Duodenal mucosa (tissue), 2 donors: Measurements from ENCODE around the gene LRRFIP1.
A peak's percentile ranks its signal among the peaks of the same experiment; 100 is the strongest.

Experiments
- H3K27ac ChIP-seq: one replicate; pipeline ENCODE4 v1.7.0; 2013; ENCODE audit warnings: low read depth, low read length
- H3K27me3 ChIP-seq, 2 donors: one replicate each; pipeline ENCODE4 v1.7.0; 2013; ENCODE audit warnings: low read length in 2 of 2, control low read depth in 1 of 2; ENCODE audit not compliant: insufficient read depth in 2 of 2, control insufficient read depth in 1 of 2
- H3K36me3 ChIP-seq, 2 donors: one replicate each; pipeline ENCODE4 v1.7.0; 2013; ENCODE audit warnings: low read length in 2 of 2, control low read depth in 1 of 2; ENCODE audit not compliant: insufficient read depth in 2 of 2, control insufficient read depth in 1 of 2
- H3K4me1 ChIP-seq, 2 donors: one replicate each; pipeline ENCODE4 v1.7.0; 2013; ENCODE audit warnings: low read length in 2 of 2, control low read depth in 1 of 2; ENCODE audit not compliant: insufficient read depth in 2 of 2, control insufficient read depth in 1 of 2
- H3K4me3 ChIP-seq, 2 donors: one replicate each; pipeline ENCODE4 v1.7.0; 2013; ENCODE audit warnings: low read length in 2 of 2, low read depth in 1 of 2
- H3K9ac ChIP-seq, 2 donors: one replicate each; pipeline ENCODE4 v1.7.0; 2013; ENCODE audit warnings: low read length in 2 of 2, low read depth in 1 of 2
- H3K9me3 ChIP-seq, 2 donors: one replicate each; pipeline ENCODE4 v1.7.0; 2013; ENCODE audit warnings: low read length in 2 of 2, control low read depth in 1 of 2; ENCODE audit not compliant: control insufficient read depth in 1 of 2

Gene LRRFIP1

DNA sequence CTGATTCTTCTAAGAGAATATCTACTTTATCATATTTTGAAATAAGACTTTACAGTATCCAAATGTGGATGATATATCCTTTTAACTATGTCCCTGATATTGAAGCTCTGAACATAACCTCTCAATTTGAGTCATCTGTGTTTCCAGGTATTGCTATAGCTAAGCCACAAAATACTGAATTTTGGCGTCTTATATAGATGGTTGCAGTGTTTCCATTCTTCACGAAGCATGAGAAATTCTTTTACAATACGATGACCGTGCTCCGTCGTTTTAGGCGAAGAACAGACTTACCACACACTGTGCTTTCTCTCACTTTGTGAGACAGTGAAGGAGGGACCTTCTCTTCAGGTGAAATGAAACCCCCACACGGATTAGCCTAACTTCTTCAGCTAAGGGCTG is 45.3 kb downstream of the LRRFIP1 start:
- H3K9me3 ChIP-seq = no peaks in the 10 kb centered on the region
- no peak overlapping the region for H3K9ac ChIP-seq
- no peak overlapping the region for H3K27ac ChIP-seq
- H3K4me3 ChIP-seq = no peak overlapping the region
- no peaks in the 10 kb centered on the region for H3K27me3 ChIP-seq
- peaks cover 33 to 47% of the 10 kb centered on the region in 2 donors for H3K4me1 ChIP-seq
- no peaks in the 10 kb centered on the region for H3K36me3 ChIP-seq

DNA sequence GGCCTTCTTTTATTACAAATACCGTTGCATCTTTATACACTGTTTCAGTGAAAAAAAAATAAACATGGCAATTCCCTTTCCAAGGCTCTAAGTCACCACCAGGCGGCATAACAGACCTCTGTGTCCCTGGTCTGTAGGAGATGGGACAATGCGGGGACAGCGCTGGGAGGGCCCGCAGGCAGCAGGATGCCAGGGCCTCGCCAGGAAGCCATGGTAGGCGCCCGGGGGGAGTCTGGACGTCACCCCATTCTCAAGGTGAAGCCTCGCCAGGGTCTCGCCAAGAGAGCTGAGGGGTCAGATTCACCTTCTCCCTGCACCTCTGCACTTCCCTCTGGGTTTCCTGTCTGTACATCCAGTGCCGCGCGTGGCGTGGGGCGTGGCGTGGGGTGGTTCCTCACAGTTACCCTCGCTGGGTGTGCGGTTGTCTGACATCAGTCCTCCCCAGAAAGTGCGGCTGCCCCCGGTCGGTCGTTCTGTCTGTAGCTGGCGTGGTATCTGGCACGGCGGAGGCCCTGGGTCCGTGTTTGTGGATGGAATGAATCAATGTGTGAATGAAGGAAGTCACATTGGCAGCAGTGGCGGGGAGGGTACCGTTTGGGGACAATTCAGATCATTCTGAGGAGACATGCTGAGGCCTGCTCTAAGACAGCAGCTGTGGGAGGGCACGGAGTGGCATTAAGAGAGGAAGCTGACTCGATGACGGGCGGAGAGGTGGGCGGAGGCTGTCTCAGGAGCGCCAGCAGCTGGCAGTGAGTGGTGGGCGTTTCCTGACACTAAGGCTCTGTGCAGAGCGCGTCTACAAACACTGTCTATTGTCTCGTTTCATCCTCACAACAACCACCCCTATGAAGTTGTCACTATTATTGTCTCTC is 46.0 kb downstream of the LRRFIP1 start:
- H3K27ac ChIP-seq = no peak overlapping the region
- no peaks in the 10 kb centered on the region for H3K9me3 ChIP-seq
- H3K4me3 ChIP-seq = peak overlapping the region; percentile 59
- H3K9ac ChIP-seq = peak overlapping the region in 1 of 2 donors; percentile 33
- no peaks in the 10 kb centered on the region for H3K27me3 ChIP-seq
- H3K36me3 ChIP-seq = no peaks in the 10 kb centered on the region
- peaks cover 39 to 52% of the 10 kb centered on the region in 2 donors for H3K4me1 ChIP-seq

GRCh38 chr2:237674731-237675276 is 47.4 kb downstream of the LRRFIP1 start:
- Histone ChIP-seq H3K9ac (peak overlapping the region; percentile 23 to 58), H3K27ac (peak overlapping the region; percentile 40), H3K27me3 (no peaks in the 10 kb centered on the region), H3K9me3 (no peaks in the 10 kb centered on the region), H3K4me3 (peak overlapping the region; percentile 54 to 59), H3K4me1 (peaks cover 44 to 46% of the 10 kb centered on the region in 2 donors), H3K36me3 (no peaks in the 10 kb centered on the region)

DNA sequence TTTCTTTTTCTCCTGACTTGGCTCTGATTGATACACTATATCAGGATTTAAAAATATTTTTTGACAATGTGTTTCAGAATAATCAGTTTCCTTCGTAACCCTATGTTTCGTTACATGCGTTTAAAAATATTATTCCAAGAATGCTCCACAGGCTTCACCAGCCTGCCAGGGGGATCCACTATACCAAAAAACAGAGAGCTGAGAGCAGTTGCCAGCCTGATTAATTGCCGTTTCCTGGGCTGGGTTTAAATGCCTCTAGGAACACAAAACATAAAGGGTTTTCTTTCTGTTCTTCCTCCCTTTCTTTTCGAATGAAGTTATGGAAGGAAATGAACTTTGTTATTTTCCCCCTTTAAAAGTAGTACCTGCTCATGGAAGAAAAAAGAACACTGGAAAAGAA is 47.9 kb downstream of the LRRFIP1 start:
- no peaks in the 10 kb centered on the region for H3K36me3 ChIP-seq
- no peaks in the 10 kb centered on the region for H3K27me3 ChIP-seq
- H3K27ac ChIP-seq = peak overlapping the region; percentile 40
- H3K9ac ChIP-seq = peak overlapping the region in 1 of 2 donors; percentile 58
- peaks cover 39 to 41% of the 10 kb centered on the region in 2 donors for H3K4me1 ChIP-seq
- peak overlapping the region; percentile 54 to 59 for H3K4me3 ChIP-seq
- H3K9me3 ChIP-seq = no peaks in the 10 kb centered on the region

GRCh38 chr2:237680702-237681478 is 53.5 kb downstream of the LRRFIP1 start:
- H3K4me3 ChIP-seq = no peak overlapping the region
- no peaks in the 10 kb centered on the region for H3K27me3 ChIP-seq
- no peak overlapping the region for H3K27ac ChIP-seq
- peaks cover 15 to 24% of the 10 kb centered on the region in 2 donors for H3K4me1 ChIP-seq
- H3K9ac ChIP-seq = no peak overlapping the region
- no peaks in the 10 kb centered on the region for H3K9me3 ChIP-seq
- H3K36me3 ChIP-seq = no peaks in the 10 kb centered on the region

DNA sequence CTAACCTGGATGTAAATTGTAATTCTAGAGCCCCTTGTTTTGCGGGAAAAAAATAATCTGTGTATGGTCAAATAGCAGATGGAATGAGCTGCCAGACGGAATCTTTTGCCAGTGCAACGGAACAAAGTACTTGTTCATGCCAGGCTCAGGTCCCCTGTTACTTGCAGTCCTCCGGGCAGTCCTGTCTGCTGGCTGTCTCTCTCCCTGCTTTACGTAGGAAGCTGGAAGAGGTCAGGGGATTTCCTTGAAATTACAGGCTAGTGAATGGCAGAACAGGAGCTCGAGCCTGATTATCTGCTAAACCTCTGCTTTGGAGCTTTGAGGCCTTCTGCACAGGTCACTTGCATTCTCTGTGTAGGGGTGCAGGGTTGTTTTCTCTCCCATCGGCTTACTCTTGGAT is 54.8 kb downstream of the LRRFIP1 start:
- no peak overlapping the region for H3K27ac ChIP-seq
- no peaks in the 10 kb centered on the region for H3K9me3 ChIP-seq
- no peaks in the 10 kb centered on the region for H3K27me3 ChIP-seq
- H3K9ac ChIP-seq = no peak overlapping the region
- H3K36me3 ChIP-seq = no peaks in the 10 kb centered on the region
- peaks cover 22 to 27% of the 10 kb centered on the region in 2 donors for H3K4me1 ChIP-seq
- no peak overlapping the region for H3K4me3 ChIP-seq

GRCh38 chr2:237682856-237683670 is 55.7 kb downstream of the LRRFIP1 start:
- H3K9me3 ChIP-seq = no peaks in the 10 kb centered on the region
- no peaks in the 10 kb centered on the region for H3K27me3 ChIP-seq
- no peak overlapping the region for H3K9ac ChIP-seq
- H3K4me1 ChIP-seq = peaks cover 22% of the 10 kb centered on the region in 2 donors
- H3K36me3 ChIP-seq = no peaks in the 10 kb centered on the region
- H3K27ac ChIP-seq = no peak overlapping the region
- no peak overlapping the region for H3K4me3 ChIP-seq

GRCh38 chr2:237685408-237685807 is 58.0 kb downstream of the LRRFIP1 start:
- no peak overlapping the region for H3K27ac ChIP-seq
- H3K4me1 ChIP-seq = peaks cover 27% of the 10 kb centered on the region in 2 donors
- no peak overlapping the region for H3K4me3 ChIP-seq
- H3K36me3 ChIP-seq = no peaks in the 10 kb centered on the region
- no peaks in the 10 kb centered on the region for H3K27me3 ChIP-seq
- H3K9me3 ChIP-seq = no peaks in the 10 kb centered on the region
- H3K9ac ChIP-seq = no peak overlapping the region

GRCh38 chr2:237686659-237687136 is 59.3 kb downstream of the LRRFIP1 start:
- Histone ChIP-seq H3K36me3 (no peaks in the 10 kb centered on the region), H3K4me3 (no peak overlapping the region), H3K9ac (no peak overlapping the region), H3K4me1 (peaks cover 24 to 27% of the 10 kb centered on the region in 2 donors), H3K9me3 (no peaks in the 10 kb centered on the region), H3K27me3 (no peaks in the 10 kb centered on the region), H3K27ac (no peak overlapping the region)
